SK-N-SH treated with all-trans-retinoic acid at 6 μM for 48 hours (cell line): Measurements from ENCODE around the gene GLDN.

Experiments
- ARNTL ChIP-seq: fragments of 450-650 bp; formaldehyde crosslinking; IDR thresholded peaks from 2 replicates; pipeline ENCODE4 v1.5.0; 2020; ENCODE audit warnings: low read depth, mild to moderate bottlenecking, moderate library complexity, borderline replicate concordance
- GLIS3 ChIP-seq: fragments of 250-450 bp; sonication (Bioruptor Pico); IDR thresholded peaks from 2 replicates; pipeline ENCODE4 v1.5.0; 2020; ENCODE audit warnings: mild to moderate bottlenecking, moderate library complexity
- RARB ChIP-seq: fragments of 250-450 bp; sonication (Bioruptor Pico); IDR thresholded peaks from 2 replicates; pipeline ENCODE4 v1.8.0; 2021; ENCODE audit warnings: mild to moderate bottlenecking, moderate library complexity
- TCF4 ChIP-seq: fragments of 250-450 bp; sonication (Bioruptor Pico); IDR thresholded peaks from 2 replicates; pipeline ENCODE4 v1.8.0; 2021; ENCODE audit warnings: mild to moderate bottlenecking, moderate library complexity, borderline replicate concordance
- TF ChIP-seq, protein P1 (sequence below): fragments of 250-450 bp; sonication (Bioruptor Pico); IDR thresholded peaks from 2 replicates; pipeline ENCODE4 v1.5.0; 2020; ENCODE audit warnings: mild to moderate bottlenecking, moderate library complexity
- TF ChIP-seq, protein P2 (sequence below): fragments of 250-450 bp; sonication (Bioruptor Pico); IDR thresholded peaks from 2 replicates; pipeline ENCODE4 v1.8.0; 2020; ENCODE audit warnings: mild to moderate bottlenecking, moderate library complexity, borderline replicate concordance

DNA sequence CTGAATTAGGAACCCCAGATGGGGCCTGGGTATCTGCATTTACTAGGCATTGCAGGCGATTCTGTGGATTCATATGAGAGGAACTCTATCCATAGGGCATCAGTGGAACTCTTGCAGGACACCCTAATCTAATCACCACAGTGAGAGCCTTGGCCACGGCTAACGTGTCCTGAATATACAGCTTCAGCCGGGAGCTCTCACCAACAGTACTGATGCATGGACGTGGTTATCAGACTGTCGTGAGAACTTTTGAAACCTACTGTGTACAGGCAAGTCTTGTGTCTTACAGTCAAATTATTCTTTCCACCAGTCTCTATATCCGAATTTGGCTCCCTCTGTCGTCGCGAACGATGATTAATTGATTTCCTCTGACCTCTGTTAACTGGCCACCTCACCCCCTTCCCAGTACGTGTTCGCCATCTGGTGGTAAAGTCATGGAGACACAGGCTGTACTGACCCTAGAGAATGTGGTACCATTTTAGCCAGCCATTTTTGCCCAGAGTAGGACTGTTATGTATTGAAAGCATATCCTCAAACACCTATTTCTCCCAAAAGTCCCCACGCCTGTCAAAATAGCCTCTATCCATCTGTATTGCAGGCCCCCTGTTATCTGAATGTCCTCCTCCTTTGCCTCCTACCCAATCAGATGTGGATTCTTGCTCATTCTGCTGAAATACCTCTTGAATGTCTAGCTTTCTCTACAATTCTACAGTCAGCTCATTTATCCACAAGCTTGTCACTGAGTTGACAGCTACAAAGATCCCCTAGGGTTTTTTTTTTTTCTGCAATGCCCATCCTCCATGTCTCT, 39.7 kb downstream of the GLDN start:
- TF ChIP-seq TCF4 (CRISPR knock-in tag) (no peak), RARB (CRISPR knock-in tag) (no peak), GLIS3 (CRISPR knock-in tag) (no peak), ARNTL (CRISPR knock-in tag) (no peak)
- TF ChIP-seq, protein P1, sequence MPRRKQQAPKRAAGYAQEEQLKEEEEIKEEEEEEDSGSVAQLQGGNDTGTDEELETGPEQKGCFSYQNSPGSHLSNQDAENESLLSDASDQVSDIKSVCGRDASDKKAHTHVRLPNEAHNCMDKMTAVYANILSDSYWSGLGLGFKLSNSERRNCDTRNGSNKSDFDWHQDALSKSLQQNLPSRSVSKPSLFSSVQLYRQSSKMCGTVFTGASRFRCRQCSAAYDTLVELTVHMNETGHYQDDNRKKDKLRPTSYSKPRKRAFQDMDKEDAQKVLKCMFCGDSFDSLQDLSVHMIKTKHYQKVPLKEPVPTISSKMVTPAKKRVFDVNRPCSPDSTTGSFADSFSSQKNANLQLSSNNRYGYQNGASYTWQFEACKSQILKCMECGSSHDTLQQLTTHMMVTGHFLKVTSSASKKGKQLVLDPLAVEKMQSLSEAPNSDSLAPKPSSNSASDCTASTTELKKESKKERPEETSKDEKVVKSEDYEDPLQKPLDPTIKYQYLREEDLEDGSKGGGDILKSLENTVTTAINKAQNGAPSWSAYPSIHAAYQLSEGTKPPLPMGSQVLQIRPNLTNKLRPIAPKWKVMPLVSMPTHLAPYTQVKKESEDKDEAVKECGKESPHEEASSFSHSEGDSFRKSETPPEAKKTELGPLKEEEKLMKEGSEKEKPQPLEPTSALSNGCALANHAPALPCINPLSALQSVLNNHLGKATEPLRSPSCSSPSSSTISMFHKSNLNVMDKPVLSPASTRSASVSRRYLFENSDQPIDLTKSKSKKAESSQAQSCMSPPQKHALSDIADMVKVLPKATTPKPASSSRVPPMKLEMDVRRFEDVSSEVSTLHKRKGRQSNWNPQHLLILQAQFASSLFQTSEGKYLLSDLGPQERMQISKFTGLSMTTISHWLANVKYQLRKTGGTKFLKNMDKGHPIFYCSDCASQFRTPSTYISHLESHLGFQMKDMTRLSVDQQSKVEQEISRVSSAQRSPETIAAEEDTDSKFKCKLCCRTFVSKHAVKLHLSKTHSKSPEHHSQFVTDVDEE (CRISPR knock-in tag): no peak
- TF ChIP-seq, protein P2, sequence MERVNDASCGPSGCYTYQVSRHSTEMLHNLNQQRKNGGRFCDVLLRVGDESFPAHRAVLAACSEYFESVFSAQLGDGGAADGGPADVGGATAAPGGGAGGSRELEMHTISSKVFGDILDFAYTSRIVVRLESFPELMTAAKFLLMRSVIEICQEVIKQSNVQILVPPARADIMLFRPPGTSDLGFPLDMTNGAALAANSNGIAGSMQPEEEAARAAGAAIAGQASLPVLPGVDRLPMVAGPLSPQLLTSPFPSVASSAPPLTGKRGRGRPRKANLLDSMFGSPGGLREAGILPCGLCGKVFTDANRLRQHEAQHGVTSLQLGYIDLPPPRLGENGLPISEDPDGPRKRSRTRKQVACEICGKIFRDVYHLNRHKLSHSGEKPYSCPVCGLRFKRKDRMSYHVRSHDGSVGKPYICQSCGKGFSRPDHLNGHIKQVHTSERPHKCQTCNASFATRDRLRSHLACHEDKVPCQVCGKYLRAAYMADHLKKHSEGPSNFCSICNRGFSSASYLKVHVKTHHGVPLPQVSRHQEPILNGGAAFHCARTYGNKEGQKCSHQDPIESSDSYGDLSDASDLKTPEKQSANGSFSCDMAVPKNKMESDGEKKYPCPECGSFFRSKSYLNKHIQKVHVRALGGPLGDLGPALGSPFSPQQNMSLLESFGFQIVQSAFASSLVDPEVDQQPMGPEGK: no peak
